Measurements from ENCODE around the gene PANX2. TPM values are rescaled to one million over a fixed set of nuclear protein-coding genes. Genes with fewer than 3 reads are reported as not detected.
A peak's percentile ranks its signal among the peaks of the same experiment; 100 is the strongest.
"Not testable (repeated sequence)": the region's sequence is repeated elsewhere in the genome, so short reads cannot be mapped to it uniquely, and the experiment has no call there.

Gene PANX2
- total RNA-seq, result 1 to 10 TPM; 3.3 to 3.5 TPM

GRCh38 chr22:50170453-50171318 lies at the start of gene PANX2:
PANX2 (plus strand) TSS chr22:50170731; CDS start chr22:50170731, 0 bp downstream.
- no peak within 1 kb of the TSS for H3K27ac Mint-ChIP-seq
- no peak for DNase-seq
- H3K4me1 Mint-ChIP-seq (ENCODE audit: low read depth), result peaks cover 9% of the 10 kb centered on the region
- ChIA-PET POLR2A (interaction anchor here (1.9 kb wide), 1 partner anchor 20 kb away, joined by 5 read pairs; no protein-coding TSS in a partner anchor), CTCF (no interaction called here)
- intact Hi-C loops (cut with micrococcal nuclease), result loop anchor here (2.0 kb wide), 1 partner anchor 14 kb away; the partner anchor contains the start of gene TRABD
- peak within 1 kb of the TSS; percentile 67 for H3K4me3 Mint-ChIP-seq
- H3K27me3 Mint-ChIP-seq, result peaks cover 25% of the 10 kb centered on the region
- no peaks in the 10 kb centered on the region for H3K36me3 Mint-ChIP-seq
- H3K9me3 Mint-ChIP-seq, result no peaks in the 10 kb centered on the region

GRCh38 chr22:50121202-50121740 lies 49.3 kb upstream of the PANX2 start:
- POLR2A ChIA-PET, result no interaction called here
- Mint-ChIP-seq H3K27ac (no peak overlapping the region), H3K4me1 (ENCODE audit: low read depth) (no peaks in the 10 kb centered on the region), H3K9me3 (peaks cover 18% of the 10 kb centered on the region), H3K27me3 (peaks cover 10% of the 10 kb centered on the region), H3K4me3 (no peak overlapping the region), H3K36me3 (peaks cover 3% of the 10 kb centered on the region)
- intact Hi-C loops (cut with micrococcal nuclease), result no loop called here
- DNase-seq, result no peak
- CTCF ChIA-PET, result interaction anchor here (0.7 to 1.1 kb wide), 2 partner anchors 16 to 376 kb away, joined by 3 to 5 read pairs; no protein-coding TSS in a partner anchor

GRCh38 chr22:50123119-50123518 lies 47.4 kb upstream of the PANX2 start:
- Mint-ChIP-seq H3K36me3 (peaks cover 3% of the 10 kb centered on the region), H3K4me1 (ENCODE audit: low read depth) (no peaks in the 10 kb centered on the region), H3K27ac (no peak overlapping the region), H3K9me3 (peaks cover 18% of the 10 kb centered on the region), H3K4me3 (no peak overlapping the region), H3K27me3 (peaks cover 9% of the 10 kb centered on the region)
- POLR2A ChIA-PET, result no interaction called here
- intact Hi-C loops (cut with micrococcal nuclease), result no loop called here
- no peak for DNase-seq
- CTCF ChIA-PET, result no interaction called here

- Mint-ChIP-seq H3K4me1 (ENCODE audit: low read depth) (no peaks in the 10 kb centered on the region), H3K9me3 (peaks cover 18% of the 10 kb centered on the region), H3K4me3 (no peak overlapping the region), H3K27ac (no peak overlapping the region), H3K36me3 (peaks cover 3% of the 10 kb centered on the region), H3K27me3 (peaks cover 9% of the 10 kb centered on the region)
- intact Hi-C loops (cut with micrococcal nuclease), result no loop called here
- ChIA-PET POLR2A (no interaction called here), CTCF (interaction anchor here (1.1 kb wide), 1 partner anchor 24 kb away, joined by 4 read pairs; no protein-coding TSS in a partner anchor)
- DNase-seq, result no peak
Observed at GRCh38 chr22:50125029-50125428, 45.5 kb upstream of the PANX2 start.

- H3K27ac Mint-ChIP-seq, result no peak overlapping the region
- no peak for DNase-seq
- peaks cover 2% of the 10 kb centered on the region for H3K36me3 Mint-ChIP-seq
- CTCF ChIA-PET, result no interaction called here
- POLR2A ChIA-PET, result no interaction called here
- intact Hi-C loops (cut with micrococcal nuclease), result no loop called here
- peaks cover 4% of the 10 kb centered on the region for H3K9me3 Mint-ChIP-seq
- H3K4me1 Mint-ChIP-seq (ENCODE audit: low read depth), result no peaks in the 10 kb centered on the region
- peaks cover 18% of the 10 kb centered on the region for H3K27me3 Mint-ChIP-seq
- H3K4me3 Mint-ChIP-seq, result no peak overlapping the region
Observed at GRCh38 chr22:50129121-50129736, 41.3 kb upstream of the PANX2 start.

GRCh38 chr22:50131894-50132293 lies 38.6 kb upstream of the PANX2 start:
- intact Hi-C loops (cut with micrococcal nuclease), result no loop called here
- Mint-ChIP-seq H3K27ac (no peak overlapping the region), H3K4me3 (no peak overlapping the region), H3K4me1 (ENCODE audit: low read depth) (no peaks in the 10 kb centered on the region), H3K27me3 (peaks cover 19% of the 10 kb centered on the region), H3K36me3 (no peaks in the 10 kb centered on the region), H3K9me3 (no peaks in the 10 kb centered on the region)
- no peak for DNase-seq
- POLR2A ChIA-PET, result no interaction called here
- CTCF ChIA-PET, result interaction anchor here (1.7 kb wide), 1 partner anchor 139 kb away, joined by 3 read pairs; no protein-coding TSS in a partner anchor

GRCh38 chr22:50134481-50134880 lies 36.0 kb upstream of the PANX2 start:
- Mint-ChIP-seq H3K27ac (no peak overlapping the region), H3K36me3 (no peaks in the 10 kb centered on the region), H3K27me3 (peaks cover 23% of the 10 kb centered on the region), H3K4me3 (no peak overlapping the region), H3K9me3 (no peaks in the 10 kb centered on the region), H3K4me1 (ENCODE audit: low read depth) (no peaks in the 10 kb centered on the region)
- ChIA-PET CTCF (no interaction called here), POLR2A (no interaction called here)
- no peak for DNase-seq
- intact Hi-C loops (cut with micrococcal nuclease), result no loop called here

- H3K4me3 Mint-ChIP-seq, result no peak overlapping the region
- H3K27ac Mint-ChIP-seq, result no peak overlapping the region
- no peaks in the 10 kb centered on the region for H3K4me1 Mint-ChIP-seq (ENCODE audit: low read depth)
- no peaks in the 10 kb centered on the region for H3K9me3 Mint-ChIP-seq
- no peak for DNase-seq
- intact Hi-C loops (cut with micrococcal nuclease), result no loop called here
- POLR2A ChIA-PET, result interaction anchor here (0.5 kb wide), 1 partner anchor 70 kb away, joined by 4 read pairs; no protein-coding TSS in a partner anchor
- CTCF ChIA-PET, result interaction anchor here (0.8 to 1.4 kb wide), 2 partner anchors 12 to 16 kb away, joined by 3 read pairs; no protein-coding TSS in a partner anchor
- no peaks in the 10 kb centered on the region for H3K36me3 Mint-ChIP-seq
- H3K27me3 Mint-ChIP-seq, result peaks cover 15% of the 10 kb centered on the region
Observed at GRCh38 chr22:50136581-50137015, 33.9 kb upstream of the PANX2 start.

- H3K36me3 Mint-ChIP-seq; POLR2A ChIA-PET; H3K27ac Mint-ChIP-seq; H3K9me3 Mint-ChIP-seq; H3K4me1 Mint-ChIP-seq (ENCODE audit: low read depth); intact Hi-C loops (cut with micrococcal nuclease); DNase-seq; H3K4me3 Mint-ChIP-seq: not testable (repeated sequence)
- CTCF ChIA-PET, result interaction anchor here (0.8 kb wide), 1 partner anchor 17 kb away, joined by 3 read pairs; no protein-coding TSS in a partner anchor
- peaks cover 13% of the 10 kb centered on the region for H3K27me3 Mint-ChIP-seq
Observed at GRCh38 chr22:50137277-50137676, 33.3 kb upstream of the PANX2 start.

GRCh38 chr22:50138041-50138440 lies 32.5 kb upstream of the PANX2 start:
- H3K9me3 Mint-ChIP-seq, result no peaks in the 10 kb centered on the region
- intact Hi-C loops (cut with micrococcal nuclease), result no loop called here
- H3K4me3 Mint-ChIP-seq, result no peak overlapping the region
- DNase-seq, result no peak
- ChIA-PET POLR2A (no interaction called here), CTCF (no interaction called here)
- H3K27me3 Mint-ChIP-seq, result peaks cover 13% of the 10 kb centered on the region
- H3K36me3 Mint-ChIP-seq, result no peaks in the 10 kb centered on the region
- no peak overlapping the region for H3K27ac Mint-ChIP-seq
- H3K4me1 Mint-ChIP-seq (ENCODE audit: low read depth), result no peaks in the 10 kb centered on the region

GRCh38 chr22:50138988-50139387 lies 31.5 kb upstream of the PANX2 start:
- POLR2A ChIA-PET, result no interaction called here
- no peak for DNase-seq
- H3K4me3 Mint-ChIP-seq, result no peak overlapping the region
- H3K36me3 Mint-ChIP-seq, result no peaks in the 10 kb centered on the region
- H3K4me1 Mint-ChIP-seq (ENCODE audit: low read depth), result no peaks in the 10 kb centered on the region
- intact Hi-C loops (cut with micrococcal nuclease), result no loop called here
- no peaks in the 10 kb centered on the region for H3K9me3 Mint-ChIP-seq
- H3K27me3 Mint-ChIP-seq, result peaks cover 13% of the 10 kb centered on the region
- no peak overlapping the region for H3K27ac Mint-ChIP-seq
- CTCF ChIA-PET, result no interaction called here

GRCh38 chr22:50139843-50140415 lies 30.6 kb upstream of the PANX2 start:
- Mint-ChIP-seq H3K27ac (no peak overlapping the region), H3K9me3 (no peaks in the 10 kb centered on the region), H3K4me3 (no peak overlapping the region), H3K4me1 (ENCODE audit: low read depth) (no peaks in the 10 kb centered on the region), H3K27me3 (peaks cover 13% of the 10 kb centered on the region), H3K36me3 (no peaks in the 10 kb centered on the region)
- ChIA-PET POLR2A (no interaction called here), CTCF (no interaction called here)
- DNase-seq, result no peak
- intact Hi-C loops (cut with micrococcal nuclease), result no loop called here

All from activated CD4-positive, alpha-beta memory T cell treated with anti-CD3 and anti-CD28 coated beads for 36 hours (primary cell).